ENCODE data around the gene MOSPD3.

DNA sequence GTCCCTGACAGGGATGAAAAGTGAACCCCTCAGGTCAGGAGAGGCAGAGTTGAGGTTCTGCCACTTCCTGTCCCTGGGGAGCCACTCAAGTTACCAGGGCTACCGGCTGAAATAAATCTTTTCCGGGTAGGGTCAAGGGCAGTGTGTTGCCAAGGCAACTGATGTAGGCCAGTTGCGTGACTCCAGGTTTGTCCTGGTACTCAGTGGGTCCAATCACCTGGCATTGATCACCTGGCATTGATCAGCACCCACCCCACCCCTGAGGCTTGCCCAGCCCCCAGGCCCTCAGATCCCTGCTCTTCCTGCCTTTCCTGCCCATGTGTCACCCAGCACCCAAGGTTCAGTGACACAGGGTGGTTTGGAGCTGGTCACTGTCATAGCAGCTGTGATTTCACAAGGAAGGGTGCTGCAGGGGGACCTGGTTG is 44.6 kb upstream of the MOSPD3 start:
- TF ChIP-seq, protein P1, sequence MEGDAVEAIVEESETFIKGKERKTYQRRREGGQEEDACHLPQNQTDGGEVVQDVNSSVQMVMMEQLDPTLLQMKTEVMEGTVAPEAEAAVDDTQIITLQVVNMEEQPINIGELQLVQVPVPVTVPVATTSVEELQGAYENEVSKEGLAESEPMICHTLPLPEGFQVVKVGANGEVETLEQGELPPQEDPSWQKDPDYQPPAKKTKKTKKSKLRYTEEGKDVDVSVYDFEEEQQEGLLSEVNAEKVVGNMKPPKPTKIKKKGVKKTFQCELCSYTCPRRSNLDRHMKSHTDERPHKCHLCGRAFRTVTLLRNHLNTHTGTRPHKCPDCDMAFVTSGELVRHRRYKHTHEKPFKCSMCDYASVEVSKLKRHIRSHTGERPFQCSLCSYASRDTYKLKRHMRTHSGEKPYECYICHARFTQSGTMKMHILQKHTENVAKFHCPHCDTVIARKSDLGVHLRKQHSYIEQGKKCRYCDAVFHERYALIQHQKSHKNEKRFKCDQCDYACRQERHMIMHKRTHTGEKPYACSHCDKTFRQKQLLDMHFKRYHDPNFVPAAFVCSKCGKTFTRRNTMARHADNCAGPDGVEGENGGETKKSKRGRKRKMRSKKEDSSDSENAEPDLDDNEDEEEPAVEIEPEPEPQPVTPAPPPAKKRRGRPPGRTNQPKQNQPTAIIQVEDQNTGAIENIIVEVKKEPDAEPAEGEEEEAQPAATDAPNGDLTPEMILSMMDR (IDR thresholded peaks at IDR 0.05; ENCODE audit: control extremely low read depth in 1 of 3, insufficient read depth in 1 of 3, low read depth in 1 of 3, low read length in 3 of 3), result no peak
- TF ChIP-seq TAF1 (IDR thresholded peaks at IDR 0.05; ENCODE audit: low read depth, low read length) (no peak), RAD21 (IDR thresholded peaks at IDR 0.05 in 1 of 2, conservative IDR thresholded peaks at IDR 0.05 in 1 of 2; ENCODE audit: low read depth in 2 of 2, low read length in 2 of 2) (no peak), POLR2AphosphoS5 (IDR thresholded peaks at IDR 0.05; ENCODE audit: low read depth, low read length) (no peak), EGR1 (IDR thresholded peaks at IDR 0.05; ENCODE audit: borderline replicate concordance, low read depth, low read length) (no peak), SUZ12 (IDR thresholded peaks at IDR 0.05; ENCODE audit: low read length) (no peak), KDM1A (IDR thresholded peaks at IDR 0.05; ENCODE audit: borderline replicate concordance, low read length) (no peak)
- TF ChIP-seq, protein P2, sequence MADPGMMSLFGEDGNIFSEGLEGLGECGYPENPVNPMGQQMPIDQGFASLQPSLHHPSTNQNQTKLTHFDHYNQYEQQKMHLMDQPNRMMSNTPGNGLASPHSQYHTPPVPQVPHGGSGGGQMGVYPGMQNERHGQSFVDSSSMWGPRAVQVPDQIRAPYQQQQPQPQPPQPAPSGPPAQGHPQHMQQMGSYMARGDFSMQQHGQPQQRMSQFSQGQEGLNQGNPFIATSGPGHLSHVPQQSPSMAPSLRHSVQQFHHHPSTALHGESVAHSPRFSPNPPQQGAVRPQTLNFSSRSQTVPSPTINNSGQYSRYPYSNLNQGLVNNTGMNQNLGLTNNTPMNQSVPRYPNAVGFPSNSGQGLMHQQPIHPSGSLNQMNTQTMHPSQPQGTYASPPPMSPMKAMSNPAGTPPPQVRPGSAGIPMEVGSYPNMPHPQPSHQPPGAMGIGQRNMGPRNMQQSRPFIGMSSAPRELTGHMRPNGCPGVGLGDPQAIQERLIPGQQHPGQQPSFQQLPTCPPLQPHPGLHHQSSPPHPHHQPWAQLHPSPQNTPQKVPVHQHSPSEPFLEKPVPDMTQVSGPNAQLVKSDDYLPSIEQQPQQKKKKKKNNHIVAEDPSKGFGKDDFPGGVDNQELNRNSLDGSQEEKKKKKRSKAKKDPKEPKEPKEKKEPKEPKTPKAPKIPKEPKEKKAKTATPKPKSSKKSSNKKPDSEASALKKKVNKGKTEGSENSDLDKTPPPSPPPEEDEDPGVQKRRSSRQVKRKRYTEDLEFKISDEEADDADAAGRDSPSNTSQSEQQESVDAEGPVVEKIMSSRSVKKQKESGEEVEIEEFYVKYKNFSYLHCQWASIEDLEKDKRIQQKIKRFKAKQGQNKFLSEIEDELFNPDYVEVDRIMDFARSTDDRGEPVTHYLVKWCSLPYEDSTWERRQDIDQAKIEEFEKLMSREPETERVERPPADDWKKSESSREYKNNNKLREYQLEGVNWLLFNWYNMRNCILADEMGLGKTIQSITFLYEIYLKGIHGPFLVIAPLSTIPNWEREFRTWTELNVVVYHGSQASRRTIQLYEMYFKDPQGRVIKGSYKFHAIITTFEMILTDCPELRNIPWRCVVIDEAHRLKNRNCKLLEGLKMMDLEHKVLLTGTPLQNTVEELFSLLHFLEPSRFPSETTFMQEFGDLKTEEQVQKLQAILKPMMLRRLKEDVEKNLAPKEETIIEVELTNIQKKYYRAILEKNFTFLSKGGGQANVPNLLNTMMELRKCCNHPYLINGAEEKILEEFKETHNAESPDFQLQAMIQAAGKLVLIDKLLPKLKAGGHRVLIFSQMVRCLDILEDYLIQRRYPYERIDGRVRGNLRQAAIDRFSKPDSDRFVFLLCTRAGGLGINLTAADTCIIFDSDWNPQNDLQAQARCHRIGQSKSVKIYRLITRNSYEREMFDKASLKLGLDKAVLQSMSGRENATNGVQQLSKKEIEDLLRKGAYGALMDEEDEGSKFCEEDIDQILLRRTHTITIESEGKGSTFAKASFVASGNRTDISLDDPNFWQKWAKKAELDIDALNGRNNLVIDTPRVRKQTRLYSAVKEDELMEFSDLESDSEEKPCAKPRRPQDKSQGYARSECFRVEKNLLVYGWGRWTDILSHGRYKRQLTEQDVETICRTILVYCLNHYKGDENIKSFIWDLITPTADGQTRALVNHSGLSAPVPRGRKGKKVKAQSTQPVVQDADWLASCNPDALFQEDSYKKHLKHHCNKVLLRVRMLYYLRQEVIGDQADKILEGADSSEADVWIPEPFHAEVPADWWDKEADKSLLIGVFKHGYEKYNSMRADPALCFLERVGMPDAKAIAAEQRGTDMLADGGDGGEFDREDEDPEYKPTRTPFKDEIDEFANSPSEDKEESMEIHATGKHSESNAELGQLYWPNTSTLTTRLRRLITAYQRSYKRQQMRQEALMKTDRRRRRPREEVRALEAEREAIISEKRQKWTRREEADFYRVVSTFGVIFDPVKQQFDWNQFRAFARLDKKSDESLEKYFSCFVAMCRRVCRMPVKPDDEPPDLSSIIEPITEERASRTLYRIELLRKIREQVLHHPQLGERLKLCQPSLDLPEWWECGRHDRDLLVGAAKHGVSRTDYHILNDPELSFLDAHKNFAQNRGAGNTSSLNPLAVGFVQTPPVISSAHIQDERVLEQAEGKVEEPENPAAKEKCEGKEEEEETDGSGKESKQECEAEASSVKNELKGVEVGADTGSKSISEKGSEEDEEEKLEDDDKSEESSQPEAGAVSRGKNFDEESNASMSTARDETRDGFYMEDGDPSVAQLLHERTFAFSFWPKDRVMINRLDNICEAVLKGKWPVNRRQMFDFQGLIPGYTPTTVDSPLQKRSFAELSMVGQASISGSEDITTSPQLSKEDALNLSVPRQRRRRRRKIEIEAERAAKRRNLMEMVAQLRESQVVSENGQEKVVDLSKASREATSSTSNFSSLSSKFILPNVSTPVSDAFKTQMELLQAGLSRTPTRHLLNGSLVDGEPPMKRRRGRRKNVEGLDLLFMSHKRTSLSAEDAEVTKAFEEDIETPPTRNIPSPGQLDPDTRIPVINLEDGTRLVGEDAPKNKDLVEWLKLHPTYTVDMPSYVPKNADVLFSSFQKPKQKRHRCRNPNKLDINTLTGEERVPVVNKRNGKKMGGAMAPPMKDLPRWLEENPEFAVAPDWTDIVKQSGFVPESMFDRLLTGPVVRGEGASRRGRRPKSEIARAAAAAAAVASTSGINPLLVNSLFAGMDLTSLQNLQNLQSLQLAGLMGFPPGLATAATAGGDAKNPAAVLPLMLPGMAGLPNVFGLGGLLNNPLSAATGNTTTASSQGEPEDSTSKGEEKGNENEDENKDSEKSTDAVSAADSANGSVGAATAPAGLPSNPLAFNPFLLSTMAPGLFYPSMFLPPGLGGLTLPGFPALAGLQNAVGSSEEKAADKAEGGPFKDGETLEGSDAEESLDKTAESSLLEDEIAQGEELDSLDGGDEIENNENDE (IDR thresholded peaks at IDR 0.05; ENCODE audit: insufficient replicate concordance, low read length), result no peak
